AG09319 (cell line): ENCODE data around the gene GNG7.

Experiments used
- DNase-seq: peaks from one replicate; pipeline ENCODE4 v3.0.0-alpha.2; 2010; ENCODE audit warnings: low read depth; ENCODE audit errors: extremely low read depth
- CTCF ChIP-seq: IDR thresholded peaks from 2 replicates; pipeline ENCODE4 v1.5.1; 2011; ENCODE audit warnings: low read depth, mild to moderate bottlenecking, inconsistent platforms, low read length, moderate library complexity

Gene GNG7

GRCh38 chr19:2703077-2703437 is 563 bp upstream of the GNG7 start:
- no peak for DNase-seq
- no peak for TF ChIP-seq CTCF

GRCh38 chr19:2701361-2702169 is 929 bp downstream of the GNG7 start:
- DNase-seq: no peak
- no peak for TF ChIP-seq CTCF

- no peak for TF ChIP-seq CTCF
- no peak for DNase-seq
These were observed 1.7 kb downstream of the GNG7 start for GRCh38 chr19:2700660-2701360.

- DNase-seq: no peak
- TF ChIP-seq CTCF: no peak
These were observed 2.9 kb downstream of the GNG7 start for GRCh38 chr19:2699413-2700140.

GRCh38 chr19:2694196-2694595 is 8.3 kb downstream of the GNG7 start:
- TF ChIP-seq CTCF: no peak
- DNase-seq: no peak

GRCh38 chr19:2693492-2694160 is 8.9 kb downstream of the GNG7 start:
- DNase-seq: no peak
- TF ChIP-seq CTCF: no peak

- DNase-seq: no peak
- no peak for TF ChIP-seq CTCF
These were observed 10.5 kb downstream of the GNG7 start for GRCh38 chr19:2691951-2692350.
